Effector CD8-positive, alpha-beta T cell (primary cell): ENCODE results near the gene SELP.
"Not testable (repeated sequence)": the region's sequence is repeated elsewhere in the genome, so short reads cannot be mapped to it uniquely, and the experiment has no call there.

Source experiments
- DNase-seq: peaks from one replicate; lab custom pipeline; 2025; lab: John Stamatoyannopoulos, UW
- total RNA-seq, 4 experiments: gene quantifications; one replicate each; lab custom pipeline; 2026; lab: John Stamatoyannopoulos, UW

Gene SELP
- total RNA-seq: 0.12 to 15.6 (median 0.89) reads per million in 4 experiments

- no peak for DNase-seq
Observed at GRCh38 chr1:169630006-169630405, at the start of gene SELP. TSS of gene SELP (minus strand) at chr1:169630124. CDS start at chr1:169630074, 50 bp downstream.

- no peak for DNase-seq
Observed at GRCh38 chr1:169679692-169680091, 49.8 kb upstream of the SELP start.

- DNase-seq: no peak
Observed at GRCh38 chr1:169676001-169676400, 46.1 kb upstream of the SELP start.

- DNase-seq: no peak
Observed at GRCh38 chr1:169670836-169671235, 40.9 kb upstream of the SELP start.

- DNase-seq: not testable (repeated sequence)
Observed at GRCh38 chr1:169670244-169670643, 40.3 kb upstream of the SELP start.

- not testable (repeated sequence) for DNase-seq
Observed at GRCh38 chr1:169667699-169668596, 38.0 kb upstream of the SELP start.

- DNase-seq: not testable (repeated sequence)
Observed at GRCh38 chr1:169667227-169667639, 37.3 kb upstream of the SELP start.

- not testable (repeated sequence) for DNase-seq
Observed at GRCh38 chr1:169662680-169663079, 32.8 kb upstream of the SELP start.

- DNase-seq: not testable (repeated sequence)
Observed at GRCh38 chr1:169661066-169661465, 31.1 kb upstream of the SELP start.

GRCh38 chr1:169658777-169659176, 28.9 kb upstream of the SELP start:
- DNase-seq: not testable (repeated sequence)

- no peak for DNase-seq
Observed at GRCh38 chr1:169653873-169654272, 23.9 kb upstream of the SELP start.

- no peak for DNase-seq
Observed at GRCh38 chr1:169651035-169651434, 21.1 kb upstream of the SELP start.

- DNase-seq: no peak
Observed at GRCh38 chr1:169650551-169650950, 20.6 kb upstream of the SELP start.

GRCh38 chr1:169648709-169649108, 18.8 kb upstream of the SELP start:
- DNase-seq: no peak

GRCh38 chr1:169648187-169648586, 18.3 kb upstream of the SELP start:
- no peak for DNase-seq

GRCh38 chr1:169647512-169647911, 17.6 kb upstream of the SELP start:
- DNase-seq: no peak

- DNase-seq: no peak
Observed at GRCh38 chr1:169644297-169644696, 14.4 kb upstream of the SELP start.

- no peak for DNase-seq
Observed at GRCh38 chr1:169634877-169635276, 5.0 kb upstream of the SELP start.

GRCh38 chr1:169634145-169634544, 4.2 kb upstream of the SELP start:
- DNase-seq: no peak

GRCh38 chr1:169631249-169631648, 1.3 kb upstream of the SELP start:
- no peak for DNase-seq

GRCh38 chr1:169624912-169625311, 5.0 kb downstream of the SELP start:
- DNase-seq: no peak

- no peak for DNase-seq
Observed at GRCh38 chr1:169624122-169624521, 5.8 kb downstream of the SELP start.

GRCh38 chr1:169623132-169623926, 6.6 kb downstream of the SELP start:
- no peak for DNase-seq
